ENCODE measurements around the gene GP1BB. TPM values are rescaled to one million over a fixed set of nuclear protein-coding genes. Genes with fewer than 3 reads are reported as not detected.

Gene GP1BB
- total RNA-seq, 1 donor, result 2.1 TPM

DNA sequence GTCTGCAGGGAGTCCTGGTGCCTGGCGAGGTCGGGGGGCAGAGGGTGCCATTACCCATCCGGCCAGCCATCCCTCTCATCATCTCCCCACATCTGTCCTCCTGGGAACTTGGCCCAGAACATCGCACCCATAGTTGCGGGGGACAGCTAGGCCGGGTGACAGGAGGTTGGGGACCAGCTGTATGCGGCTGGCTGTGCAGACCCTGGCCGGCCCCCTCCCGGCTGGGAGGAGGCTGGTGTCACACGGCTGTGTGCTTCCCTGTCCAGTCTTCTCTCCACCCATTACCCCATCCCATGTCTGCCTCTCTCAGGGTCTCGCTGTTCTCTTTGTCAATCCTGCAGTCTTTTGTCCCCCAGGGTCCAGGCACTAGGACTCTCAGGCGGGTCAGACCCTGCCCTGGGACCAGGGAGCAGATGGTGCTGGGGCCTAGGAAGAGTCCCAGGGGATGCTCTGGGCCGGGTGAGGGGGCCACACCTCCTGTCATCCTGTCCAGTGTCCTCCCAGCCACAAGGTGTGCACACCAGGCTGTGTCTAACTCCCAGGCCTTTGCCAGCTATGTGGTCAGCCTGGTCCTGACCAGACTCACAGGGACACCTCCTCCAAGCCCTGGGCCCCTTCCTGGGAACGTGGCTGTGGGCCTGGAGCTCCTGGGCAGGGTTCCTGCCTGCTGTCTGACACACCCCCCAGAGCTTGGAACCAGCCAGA lies 30.8 kb downstream of the GP1BB start:
- no peak overlapping the region for H3K4me3 ChIP-seq (ENCODE audit: low read depth, low read length)
- DNase-seq (ENCODE audit: low read depth), result no peak
- TF ChIP-seq, protein P1, sequence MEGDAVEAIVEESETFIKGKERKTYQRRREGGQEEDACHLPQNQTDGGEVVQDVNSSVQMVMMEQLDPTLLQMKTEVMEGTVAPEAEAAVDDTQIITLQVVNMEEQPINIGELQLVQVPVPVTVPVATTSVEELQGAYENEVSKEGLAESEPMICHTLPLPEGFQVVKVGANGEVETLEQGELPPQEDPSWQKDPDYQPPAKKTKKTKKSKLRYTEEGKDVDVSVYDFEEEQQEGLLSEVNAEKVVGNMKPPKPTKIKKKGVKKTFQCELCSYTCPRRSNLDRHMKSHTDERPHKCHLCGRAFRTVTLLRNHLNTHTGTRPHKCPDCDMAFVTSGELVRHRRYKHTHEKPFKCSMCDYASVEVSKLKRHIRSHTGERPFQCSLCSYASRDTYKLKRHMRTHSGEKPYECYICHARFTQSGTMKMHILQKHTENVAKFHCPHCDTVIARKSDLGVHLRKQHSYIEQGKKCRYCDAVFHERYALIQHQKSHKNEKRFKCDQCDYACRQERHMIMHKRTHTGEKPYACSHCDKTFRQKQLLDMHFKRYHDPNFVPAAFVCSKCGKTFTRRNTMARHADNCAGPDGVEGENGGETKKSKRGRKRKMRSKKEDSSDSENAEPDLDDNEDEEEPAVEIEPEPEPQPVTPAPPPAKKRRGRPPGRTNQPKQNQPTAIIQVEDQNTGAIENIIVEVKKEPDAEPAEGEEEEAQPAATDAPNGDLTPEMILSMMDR (IDR thresholded peaks at IDR 0.05; ENCODE audit: insufficient read depth, low read length), result no peak

DNA sequence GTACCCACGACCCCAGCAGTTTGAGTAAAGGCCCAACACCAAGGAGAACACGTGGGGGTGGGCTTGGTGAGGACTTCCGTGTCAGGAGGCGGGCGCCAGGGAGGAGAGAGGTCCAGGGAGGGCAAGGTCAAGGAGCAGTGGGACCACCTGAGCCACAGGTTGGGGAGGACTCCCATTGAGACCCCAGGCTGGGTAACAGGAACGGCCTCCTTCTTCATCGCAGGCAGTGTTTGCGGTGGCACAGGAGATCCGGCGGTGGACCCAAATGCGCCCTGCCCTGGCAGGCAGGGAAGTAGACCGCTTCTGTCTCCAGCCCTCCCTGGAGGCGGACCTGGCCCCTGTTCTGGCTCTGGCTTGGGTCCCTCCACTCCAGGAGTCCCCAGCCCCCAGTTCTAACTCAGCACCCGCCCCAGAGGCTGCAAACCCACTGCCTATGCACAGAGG lies 31.4 kb downstream of the GP1BB start:
- no peak overlapping the region for H3K4me3 ChIP-seq (ENCODE audit: low read depth, low read length)
- no peak for DNase-seq (ENCODE audit: low read depth)
- TF ChIP-seq, protein P1 (IDR thresholded peaks at IDR 0.05; ENCODE audit: insufficient read depth, low read length), result no peak

DNA sequence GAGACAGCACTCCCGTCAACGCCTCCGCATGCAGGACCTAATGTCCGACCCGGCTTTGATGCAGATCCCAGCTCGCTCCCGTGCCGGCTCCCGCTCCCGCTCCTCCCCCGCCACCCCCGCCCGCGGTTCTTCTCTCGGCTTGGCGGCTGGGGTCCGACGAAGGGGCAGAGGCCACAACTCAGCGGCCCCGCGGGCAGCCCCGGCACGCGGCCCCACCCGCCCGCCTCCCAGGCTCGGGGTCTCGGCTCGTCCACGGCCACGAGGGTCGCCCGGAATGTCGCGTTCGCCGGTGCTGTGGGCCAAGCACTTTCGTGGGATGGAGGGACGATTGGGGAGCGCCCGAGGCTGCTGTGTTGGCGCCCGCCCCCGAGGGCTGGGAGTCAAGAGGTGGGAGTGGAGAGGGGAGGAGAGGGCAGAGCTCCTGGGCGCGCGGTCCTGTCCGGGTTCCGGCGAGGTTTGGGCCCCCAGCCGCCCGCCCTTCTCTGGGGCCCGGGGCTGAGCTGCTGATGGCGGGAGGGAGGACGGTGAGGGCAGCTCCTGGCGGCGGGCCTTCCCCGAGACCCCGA lies 31.9 kb downstream of the GP1BB start:
- no peak overlapping the region for H3K4me3 ChIP-seq (ENCODE audit: low read depth, low read length)
- TF ChIP-seq, protein P1 (IDR thresholded peaks at IDR 0.05; ENCODE audit: insufficient read depth, low read length), result no peak
- DNase-seq (ENCODE audit: low read depth), result no peak

DNA sequence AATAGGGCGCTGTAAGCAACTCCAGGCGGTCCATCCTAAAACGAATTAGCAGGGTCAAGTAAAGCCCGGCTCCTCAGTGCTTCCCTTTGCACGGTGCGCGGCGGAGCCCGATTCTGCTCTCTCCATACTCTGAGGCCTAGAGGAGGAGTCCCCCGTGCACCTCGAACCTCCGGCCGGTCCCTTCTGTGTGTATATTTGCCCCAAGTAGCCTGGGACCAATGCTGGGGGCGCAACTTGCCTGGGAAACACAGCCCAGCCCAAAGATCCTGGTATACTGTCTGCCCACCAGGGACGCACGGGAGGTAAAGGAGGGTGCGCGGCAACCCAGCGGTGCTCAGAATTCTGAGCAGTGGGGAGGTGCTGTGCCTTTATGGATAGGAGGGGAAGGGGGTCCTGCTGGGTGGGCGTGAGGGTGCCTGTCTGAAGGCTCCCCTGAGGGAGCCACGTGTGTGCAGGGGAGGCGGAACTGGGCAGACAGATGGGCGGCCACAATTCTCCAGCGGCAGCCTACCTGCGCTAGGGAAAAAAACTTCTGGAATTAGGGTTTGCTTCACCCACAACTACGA lies 32.5 kb downstream of the GP1BB start:
- no peak overlapping the region for H3K4me3 ChIP-seq (ENCODE audit: low read depth, low read length)
- TF ChIP-seq, protein P1 (IDR thresholded peaks at IDR 0.05; ENCODE audit: insufficient read depth, low read length), result no peak
- DNase-seq (ENCODE audit: low read depth), result no peak

DNA sequence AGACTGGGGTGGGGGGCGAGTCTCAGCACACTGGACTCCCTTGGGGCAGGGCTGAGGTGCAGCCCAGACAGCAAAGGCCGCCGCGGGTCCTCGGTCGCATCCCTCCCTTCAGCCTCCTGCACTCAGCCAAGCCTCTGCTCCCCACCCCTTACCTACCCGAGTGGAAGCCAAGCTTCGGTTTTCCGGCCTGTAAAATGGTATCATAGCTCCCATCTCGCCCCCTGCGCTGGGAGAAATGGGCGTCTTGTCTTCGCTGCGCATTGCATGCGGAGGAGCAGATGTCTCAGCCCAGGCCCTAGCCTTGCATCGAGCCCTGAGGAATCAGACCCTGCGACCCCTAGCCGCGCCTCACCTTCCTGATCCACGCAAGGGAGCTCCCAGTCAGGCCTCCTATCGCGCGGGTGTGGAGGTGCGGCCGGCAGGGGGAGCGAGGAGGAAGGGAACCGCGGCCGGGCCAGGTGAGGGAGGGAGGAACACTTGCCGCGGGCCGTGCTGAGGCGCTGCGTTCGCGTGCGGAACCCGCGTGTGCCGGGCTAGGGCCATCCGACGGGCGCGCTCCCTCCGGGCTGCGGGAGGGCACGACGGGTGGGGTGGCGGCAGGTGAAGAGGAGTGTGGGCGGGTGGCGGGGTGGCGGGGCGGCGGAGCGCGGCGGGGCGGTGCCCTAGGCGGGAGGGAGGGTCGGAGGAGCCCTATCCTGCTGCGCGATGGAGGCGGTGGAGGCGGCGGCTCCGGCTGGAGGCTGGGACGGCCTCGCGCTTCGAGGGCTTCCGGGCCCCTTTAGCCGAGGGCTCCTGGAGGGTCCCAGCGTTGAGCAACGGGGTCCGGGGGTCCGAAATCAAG lies 33.2 kb downstream of the GP1BB start:
- TF ChIP-seq, protein P1 (IDR thresholded peaks at IDR 0.05; ENCODE audit: insufficient read depth, low read length), result peak; percentile 52
- no peak for DNase-seq (ENCODE audit: low read depth)
- no peak overlapping the region for H3K4me3 ChIP-seq (ENCODE audit: low read depth, low read length)

DNA sequence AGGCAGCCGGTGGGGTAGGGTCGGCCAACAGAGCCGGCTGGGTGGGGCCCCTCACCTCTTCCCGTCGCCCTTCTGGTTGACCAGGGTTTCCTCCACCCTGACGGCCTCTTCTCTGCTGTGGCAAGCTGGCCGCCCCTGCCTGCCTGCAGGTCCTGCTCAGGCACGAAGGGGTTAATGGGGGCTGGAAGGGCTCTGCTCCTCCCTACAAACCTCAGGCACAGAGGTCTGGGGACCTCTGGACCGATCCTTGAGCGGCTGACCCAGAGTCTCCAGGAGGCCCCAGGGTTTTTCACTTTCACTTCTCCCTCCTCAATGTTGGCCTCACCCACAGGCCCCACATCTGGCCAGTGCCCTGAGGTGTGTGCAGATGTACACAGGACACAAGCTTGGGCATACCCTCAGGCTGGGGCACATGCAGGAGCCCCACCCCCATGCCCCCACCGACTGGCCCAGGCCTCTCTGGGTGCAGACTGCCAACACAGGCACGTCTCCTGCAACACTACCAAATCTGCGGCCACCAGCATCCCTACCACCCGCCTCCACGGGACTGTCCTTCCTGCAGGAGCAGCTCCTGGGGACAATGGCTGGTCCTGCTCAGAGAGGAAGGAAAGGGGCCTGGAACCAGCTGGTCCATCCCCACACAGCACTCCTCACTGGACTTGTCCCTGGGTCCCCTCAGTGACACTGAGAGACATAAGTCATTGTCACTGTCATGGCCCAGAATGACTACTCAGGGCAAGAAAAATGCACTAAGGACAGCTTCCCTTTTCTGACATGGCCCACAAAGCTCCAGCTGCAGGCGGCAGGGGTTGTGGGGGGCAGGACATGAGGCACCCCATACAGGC lies 34.0 kb downstream of the GP1BB start:
- TF ChIP-seq, protein P1 (IDR thresholded peaks at IDR 0.05; ENCODE audit: insufficient read depth, low read length), result no peak
- no peak for DNase-seq (ENCODE audit: low read depth)
- H3K4me3 ChIP-seq (ENCODE audit: low read depth, low read length), result no peak overlapping the region

All from fibroblast of the aortic adventitia (primary cell).